ENCODE data around the gene VILL. TPM values are rescaled to one million over a fixed set of nuclear protein-coding genes. Genes with fewer than 3 reads are reported as not detected.

The VILL gene
- total and polyA plus RNA-seq, 10 of the 15 experiments (the other 5 are each of a cell fraction or from before 2014, with no cell fraction given), result 0.15 to 5.4 (median 2.1) TPM; not detected in 1

- Histone ChIP-seq H3K9me3 (replicated peaks; ENCODE audit: control insufficient read depth, insufficient read depth, low read length) (no peaks in the 10 kb centered on the region), H3K36me3 (ENCODE audit: control insufficient read depth in 2 of 2, insufficient read depth in 2 of 2, low read length in 1 of 2) (peaks cover 0 to 3% of the 10 kb centered on the region in 2 experiments; a peak in 2 of 4 replicates), H3K4me1 (ENCODE audit: control insufficient read depth, insufficient read depth, low read length) (no peaks in the 10 kb centered on the region; the same call in 1 of the 2 replicates), H3K79me2 (ENCODE audit: control insufficient read depth, insufficient read depth, low read length) (no peaks in the 10 kb centered on the region), H2AFZ (ENCODE audit: control insufficient read depth, low read depth, low read length) (no peak overlapping the region), H4K20me1 (ENCODE audit: control insufficient read depth, insufficient read depth) (no peaks in the 10 kb centered on the region), H3K4me2 (ENCODE audit: control insufficient read depth, insufficient read depth) (no peak overlapping the region), H3K27ac (ENCODE audit: control insufficient read depth, insufficient read depth) (no peak overlapping the region), H3K27me3 (replicated peaks in 1 of 2; ENCODE audit: control insufficient read depth in 2 of 2, insufficient read depth in 2 of 2, low read length in 1 of 2) (no peaks in the 10 kb centered on the region), H3K9ac (ENCODE audit: control insufficient read depth, insufficient read depth, low read length) (no peak overlapping the region), H3K4me3 (no peak overlapping the region)
- peak; percentile 4 for TF ChIP-seq BCL3 (IDR thresholded peaks at IDR 0.05; ENCODE audit: borderline replicate concordance, insufficient read depth, low read depth, low read length, poor library complexity, severe bottlenecking)
- no peak for TF ChIP-seq USF1 (IDR thresholded peaks at IDR 0.05; ENCODE audit: borderline replicate concordance, extremely low read length, insufficient read depth, low read depth, low read length)
- peak; percentile 72 for TF ChIP-seq NR2F1 (conservative IDR thresholded peaks at IDR 0.05)
- no peak for TF ChIP-seq SMC3 (IDR thresholded peaks at IDR 0.05; ENCODE audit: borderline replicate concordance, low read length)
- TF ChIP-seq BCLAF1 (IDR thresholded peaks at IDR 0.05), result no peak
- no peak for TF ChIP-seq MEF2A (IDR thresholded peaks at IDR 0.05; ENCODE audit: insufficient read depth, low read depth, low read length)
- no peak for TF ChIP-seq SMARCA5 (IDR thresholded peaks at IDR 0.05)
- no peak for TF ChIP-seq TCF3 (IDR thresholded peaks at IDR 0.05; ENCODE audit: borderline replicate concordance, insufficient read depth, low read depth, low read length)
- TF ChIP-seq IRF3 (IDR thresholded peaks at IDR 0.05), result no peak
- peak in 1 of 2 experiments; percentile 40; a peak in 2 of 4 replicates for TF ChIP-seq BHLHE40 (IDR thresholded peaks at IDR 0.05; ENCODE audit: borderline replicate concordance in 1 of 2, low read depth in 2 of 2, low read length in 1 of 2)
- 0 out of 2 replicates have a peak, but pooled peaks have one; percentile 31 for TF ChIP-seq RELB (IDR thresholded peaks at IDR 0.05; ENCODE audit: low read depth)
- in situ Hi-C loops (cut with MboI), result no loop called here
- ChIA-PET SMC1A (ENCODE audit: uncharacterized antibody, unreplicated experiment) (interaction anchor here (1.0 kb wide), 1 partner anchor 128 kb away, joined by 3 read pairs; no protein-coding TSS in a partner anchor), POLR2A (no interaction called here), CTCF (interaction anchor here (0.8 to 1.4 kb wide), 5 partner anchors 9 to 463 kb away, joined by 3 to 5 read pairs (median 4); no protein-coding TSS in a partner anchor), RAD21 (ENCODE audit: unreplicated experiment) (interaction anchor here (0.6 to 0.8 kb wide), 2 partner anchors 27 to 80 kb away, joined by 3 read pairs; no protein-coding TSS in a partner anchor)
- no peak for FAIRE-seq
- peak; percentile 36 for ATAC-seq
- intact Hi-C loops (cut with micrococcal nuclease; ENCODE audit: unreplicated experiment), result no loop called here
- no TSS peak for BruUV-seq (replicated peaks)
- DNase-seq (ENCODE audit: low read depth, low spot score), result no peak
- WGBS (ENCODE audit: insufficient coverage, insufficient replicate concordance, low lambda C conversion rate, missing lambda C conversion rate), result 90% methylated on average over 15 of the region's 15 CpGs
These were observed 14.8 kb downstream of the VILL start for GRCh38 chr3:38005076-38006020.
